ENCODE results near the gene CEP350.

The CEP350 gene

GRCh38 chr1:180041582-180041981, 87.0 kb downstream of the CEP350 start:
- Histone ChIP-seq H3K27ac (ENCODE audit: low read depth, low read length) (no peak overlapping the region), H3K36me3 (ENCODE audit: insufficient read depth, low read length) (peaks cover 75% of the 10 kb centered on the region), H3K4me3 (ENCODE audit: low read length) (no peak overlapping the region), H3K27me3 (ENCODE audit: insufficient read depth, low read length) (no peaks in the 10 kb centered on the region), H3K9me3 (ENCODE audit: insufficient read depth, low read depth, low read length) (no peaks in the 10 kb centered on the region), H3K4me1 (ENCODE audit: insufficient read depth, low read length) (no peaks in the 10 kb centered on the region), H3K9ac (ENCODE audit: low read depth, low read length) (no peak overlapping the region)
- WGBS = 98% methylated on average over 5 of the region's 5 CpGs

GRCh38 chr1:180042988-180043622, 88.5 kb downstream of the CEP350 start:
- 96% methylated on average over 3 of the region's 3 CpGs for WGBS

GRCh38 chr1:180043785-180044184, 89.2 kb downstream of the CEP350 start:
- no peaks in the 10 kb centered on the region for H3K9me3 ChIP-seq (ENCODE audit: insufficient read depth, low read depth, low read length)
- no peaks in the 10 kb centered on the region for H3K27me3 ChIP-seq (ENCODE audit: insufficient read depth, low read length)
- H3K36me3 ChIP-seq (ENCODE audit: insufficient read depth, low read length) = peaks cover 80% of the 10 kb centered on the region

More at GRCh38 chr1:180042988-180043622, 88.5 kb downstream of the CEP350 start:
- Histone ChIP-seq H3K9me3 (ENCODE audit: insufficient read depth, low read depth, low read length) (no peaks in the 10 kb centered on the region), H3K4me3 (ENCODE audit: low read length) (no peak overlapping the region), H3K36me3 (ENCODE audit: insufficient read depth, low read length) (peaks cover 76% of the 10 kb centered on the region), H3K27ac (ENCODE audit: low read depth, low read length) (no peak overlapping the region), H3K27me3 (ENCODE audit: insufficient read depth, low read length) (no peaks in the 10 kb centered on the region), H3K4me1 (ENCODE audit: insufficient read depth, low read length) (no peaks in the 10 kb centered on the region), H3K9ac (ENCODE audit: low read depth, low read length) (no peak overlapping the region)

GRCh38 chr1:180046674-180047073, 92.1 kb downstream of the CEP350 start:
- Histone ChIP-seq H3K4me1 (ENCODE audit: insufficient read depth, low read length) (no peaks in the 10 kb centered on the region), H3K27ac (ENCODE audit: low read depth, low read length) (no peak overlapping the region), H3K9ac (ENCODE audit: low read depth, low read length) (no peak overlapping the region), H3K27me3 (ENCODE audit: insufficient read depth, low read length) (no peaks in the 10 kb centered on the region), H3K36me3 (ENCODE audit: insufficient read depth, low read length) (peaks cover 89% of the 10 kb centered on the region), H3K4me3 (ENCODE audit: low read length) (no peak overlapping the region), H3K9me3 (ENCODE audit: insufficient read depth, low read depth, low read length) (no peaks in the 10 kb centered on the region)
- WGBS = 100% methylated on average over 1 of the region's 1 CpG

More at GRCh38 chr1:180043785-180044184, 89.2 kb downstream of the CEP350 start:
- Histone ChIP-seq H3K27ac (ENCODE audit: low read depth, low read length) (no peak overlapping the region), H3K4me1 (ENCODE audit: insufficient read depth, low read length) (no peaks in the 10 kb centered on the region), H3K4me3 (ENCODE audit: low read length) (no peak overlapping the region), H3K9ac (ENCODE audit: low read depth, low read length) (no peak overlapping the region)

- Histone ChIP-seq H3K9me3 (ENCODE audit: insufficient read depth, low read depth, low read length) (no peaks in the 10 kb centered on the region), H3K27me3 (ENCODE audit: insufficient read depth, low read length) (no peaks in the 10 kb centered on the region), H3K4me1 (ENCODE audit: insufficient read depth, low read length) (no peaks in the 10 kb centered on the region), H3K9ac (ENCODE audit: low read depth, low read length) (no peak overlapping the region), H3K27ac (ENCODE audit: low read depth, low read length) (no peak overlapping the region), H3K4me3 (ENCODE audit: low read length) (no peak overlapping the region), H3K36me3 (ENCODE audit: insufficient read depth, low read length) (peaks cover 84% of the 10 kb centered on the region)
- WGBS = 96% methylated on average over 10 of the region's 10 CpGs
Measured at GRCh38 chr1:180053594-180054567, 99.3 kb downstream of the CEP350 start.

- H3K27me3 ChIP-seq (ENCODE audit: insufficient read depth, low read length) = no peaks in the 10 kb centered on the region
- peaks cover 79% of the 10 kb centered on the region for H3K36me3 ChIP-seq (ENCODE audit: insufficient read depth, low read length)
- H3K9ac ChIP-seq (ENCODE audit: low read depth, low read length) = no peak overlapping the region
- no peaks in the 10 kb centered on the region for H3K9me3 ChIP-seq (ENCODE audit: insufficient read depth, low read depth, low read length)
- H3K4me3 ChIP-seq (ENCODE audit: low read length) = no peak overlapping the region
- no peak overlapping the region for H3K27ac ChIP-seq (ENCODE audit: low read depth, low read length)
- H3K4me1 ChIP-seq (ENCODE audit: insufficient read depth, low read length) = no peaks in the 10 kb centered on the region
Measured at GRCh38 chr1:180057883-180058396, 103.3 kb downstream of the CEP350 start.

GRCh38 chr1:180061019-180061418, 106.4 kb downstream of the CEP350 start:
- H3K27me3 ChIP-seq (ENCODE audit: insufficient read depth, low read length) = no peaks in the 10 kb centered on the region
- H3K36me3 ChIP-seq (ENCODE audit: insufficient read depth, low read length) = peaks cover 83% of the 10 kb centered on the region
- H3K4me1 ChIP-seq (ENCODE audit: insufficient read depth, low read length) = no peaks in the 10 kb centered on the region
- no peaks in the 10 kb centered on the region for H3K9me3 ChIP-seq (ENCODE audit: insufficient read depth, low read depth, low read length)
- H3K27ac ChIP-seq (ENCODE audit: low read depth, low read length) = no peak overlapping the region
- WGBS = 100% methylated on average over 1 of the region's 1 CpG
- H3K4me3 ChIP-seq (ENCODE audit: low read length) = no peak overlapping the region
- no peak overlapping the region for H3K9ac ChIP-seq (ENCODE audit: low read depth, low read length)

- 94% methylated on average over 2 of the region's 3 CpGs for WGBS
- Histone ChIP-seq H3K27ac (ENCODE audit: low read depth, low read length) (no peak overlapping the region), H3K9me3 (ENCODE audit: insufficient read depth, low read depth, low read length) (no peaks in the 10 kb centered on the region), H3K4me1 (ENCODE audit: insufficient read depth, low read length) (no peaks in the 10 kb centered on the region), H3K4me3 (ENCODE audit: low read length) (no peak overlapping the region), H3K27me3 (ENCODE audit: insufficient read depth, low read length) (no peaks in the 10 kb centered on the region), H3K9ac (ENCODE audit: low read depth, low read length) (no peak overlapping the region), H3K36me3 (ENCODE audit: insufficient read depth, low read length) (peaks cover 86% of the 10 kb centered on the region)
Measured at GRCh38 chr1:180062452-180062971, 107.9 kb downstream of the CEP350 start.

- WGBS = 93% methylated on average over 4 of the region's 4 CpGs
- Histone ChIP-seq H3K4me1 (ENCODE audit: insufficient read depth, low read length) (no peaks in the 10 kb centered on the region), H3K36me3 (ENCODE audit: insufficient read depth, low read length) (peaks cover 93% of the 10 kb centered on the region), H3K27me3 (ENCODE audit: insufficient read depth, low read length) (no peaks in the 10 kb centered on the region), H3K4me3 (ENCODE audit: low read length) (no peak overlapping the region), H3K9me3 (ENCODE audit: insufficient read depth, low read depth, low read length) (no peaks in the 10 kb centered on the region), H3K9ac (ENCODE audit: low read depth, low read length) (no peak overlapping the region), H3K27ac (ENCODE audit: low read depth, low read length) (no peak overlapping the region)
Measured at GRCh38 chr1:180065408-180065807, 110.8 kb downstream of the CEP350 start.

GRCh38 chr1:180066150-180066549, 111.5 kb downstream of the CEP350 start:
- peaks cover 93% of the 10 kb centered on the region for H3K36me3 ChIP-seq (ENCODE audit: insufficient read depth, low read length)

GRCh38 chr1:180070286-180070685, 115.7 kb downstream of the CEP350 start:
- H3K9ac ChIP-seq (ENCODE audit: low read depth, low read length) = no peak overlapping the region
- peaks cover 89% of the 10 kb centered on the region for H3K36me3 ChIP-seq (ENCODE audit: insufficient read depth, low read length)
- no peak overlapping the region for H3K27ac ChIP-seq (ENCODE audit: low read depth, low read length)
- H3K4me1 ChIP-seq (ENCODE audit: insufficient read depth, low read length) = no peaks in the 10 kb centered on the region
- H3K4me3 ChIP-seq (ENCODE audit: low read length) = no peak overlapping the region
- H3K9me3 ChIP-seq (ENCODE audit: insufficient read depth, low read depth, low read length) = no peaks in the 10 kb centered on the region
- no peaks in the 10 kb centered on the region for H3K27me3 ChIP-seq (ENCODE audit: insufficient read depth, low read length)
- WGBS = 99% methylated on average over 6 of the region's 6 CpGs

More at GRCh38 chr1:180066150-180066549, 111.5 kb downstream of the CEP350 start:
- Histone ChIP-seq H3K27me3 (ENCODE audit: insufficient read depth, low read length) (no peaks in the 10 kb centered on the region), H3K4me1 (ENCODE audit: insufficient read depth, low read length) (no peaks in the 10 kb centered on the region), H3K27ac (ENCODE audit: low read depth, low read length) (no peak overlapping the region), H3K9me3 (ENCODE audit: insufficient read depth, low read depth, low read length) (no peaks in the 10 kb centered on the region), H3K9ac (ENCODE audit: low read depth, low read length) (no peak overlapping the region), H3K4me3 (ENCODE audit: low read length) (no peak overlapping the region)
- 82% methylated on average over 3 of the region's 3 CpGs for WGBS

Measured in HUES64 (cell line).